Kidney (tissue), 14 donors: ENCODE results near the gene SEC14L2. TPM values are rescaled to one million over a fixed set of nuclear protein-coding genes. Genes with fewer than 3 reads are reported as not detected.
"Not testable (repeated sequence)": the region's sequence is repeated elsewhere in the genome, so short reads cannot be mapped to it uniquely, and the experiment has no call there.

Source experiments
- DNase-seq, 5 donors: peaks; one replicate each; pipeline ENCODE4 v3.0.0-alpha.2; 2013 to 2020
- FAIRE-seq: peaks from 2 replicates; lab custom pipeline; 2012; peaks lifted over from hg19 to GRCh38; lab: Jason Lieb, UNC
- H3K27ac ChIP-seq, 2 donors: one replicate each; pipeline ENCODE4 v1.7.0; 2013; ENCODE audit warnings: low read depth in 2 of 2, low read length in 2 of 2, inconsistent platforms in 1 of 2
- H3K27me3 ChIP-seq: one replicate; pipeline ENCODE4 v1.7.1; 2013; ENCODE audit warnings: low read length, inconsistent platforms; ENCODE audit not compliant: control insufficient read depth, insufficient read depth
- H3K36me3 ChIP-seq, 3 donors: one replicate each; pipeline versions ENCODE4 v1.7.0 to v1.7.1; 2013; ENCODE audit warnings: low read length in 3 of 3, control low read depth in 1 of 3, inconsistent platforms in 1 of 3; ENCODE audit not compliant: insufficient read depth in 3 of 3, control insufficient read depth in 2 of 3
- H3K4me1 ChIP-seq, 3 donors: one replicate each; pipeline versions ENCODE4 v1.7.0 to v1.7.1; 2013; ENCODE audit warnings: low read length in 3 of 3, inconsistent platforms in 1 of 3, low read depth in 1 of 3; ENCODE audit not compliant: control insufficient read depth in 2 of 3, insufficient read depth in 2 of 3
- H3K4me3 ChIP-seq, 3 donors: one replicate each; pipeline versions ENCODE4 v1.7.0 to v1.8.1; 2013; ENCODE audit warnings: low read length in 3 of 3, control low read depth in 1 of 3, inconsistent platforms in 1 of 3
- H3K9ac ChIP-seq, 3 donors: one replicate each; pipeline versions ENCODE4 v1.7.0 to v1.7.1; 2013; ENCODE audit warnings: low read length in 3 of 3, control low read depth in 1 of 3, inconsistent platforms in 1 of 3
- H3K9me3 ChIP-seq, 3 donors: one replicate each; pipeline versions ENCODE4 v1.7.0 to v1.7.1; 2013; ENCODE audit warnings: low read length in 3 of 3, control low read depth in 1 of 3, inconsistent platforms in 1 of 3; ENCODE audit not compliant: control insufficient read depth in 2 of 3, insufficient read depth in 1 of 3
- CTCF ChIP-seq: IDR thresholded peaks from 3 replicates; pipeline ENCODE4 v1.5.1; 2012; ENCODE audit warnings: mild to moderate bottlenecking, moderate library complexity, borderline replicate concordance; ENCODE audit not compliant: insufficient read depth; ENCODE audit errors: extremely low read depth
- intact Hi-C: fragments of 100-400 bp; cut with DNase I; formaldehyde crosslinking; loops from one replicate; pipeline ENCODE4 v1.11.1; 2022
- polyA plus RNA-seq: library from polyadenylated mRNA; stranded (reverse); fragments of 350-450 nt; fragmentation: Illumina TruSeq; extraction: RNeasy Lipid Tissue Mini Kit (QIAGEN cat#74804); gene quantifications from one replicate; pipeline ENCODE4 v1.2.3, GENCODE V29; 2014; ENCODE audit warnings: low read depth, low replicate concordance; ENCODE audit not compliant: insufficient read depth
- total RNA-seq: library from RNA; stranded (reverse); fragmentation: NEBNext Ultra II Directional; extraction: Animal tissue kit (Norgen Biotek cat#: 25700); gene quantifications from one replicate; pipeline ENCODE4 v1.2.1, GENCODE V29; 2021
- donor health status: control.
- donor health status: control.
- donor health status: control.
- donor health status: control.
- donor health status: control.
- donor health status: DM: yes; HTN: yes; CAD: no.
- donor health status: Normal renal cell carcinoma (clear cell type).

SEC14L2 gene
- total and polyA plus RNA-seq, 2 donors from 2014 or later = 13.5 to 17.3 TPM

GRCh38 chr22:30447656-30448055, 50.8 kb downstream of the SEC14L2 start:
- H3K4me3 ChIP-seq = no peak overlapping the region
- H3K36me3 ChIP-seq = no peaks in the 10 kb centered on the region
- intact Hi-C loops = no loop called here
- FAIRE-seq (no peak), DNase-seq (peak in 1 of 5 donors; percentile 8)
- no peaks in the 10 kb centered on the region for H3K4me1 ChIP-seq
- no peaks in the 10 kb centered on the region for H3K9me3 ChIP-seq
- no peaks in the 10 kb centered on the region for H3K27me3 ChIP-seq
- TF ChIP-seq CTCF = no peak
- H3K9ac ChIP-seq = no peak overlapping the region
- no peak overlapping the region for H3K27ac ChIP-seq

- intact Hi-C loops, H3K27me3 ChIP-seq, H3K9me3 ChIP-seq, H3K4me1 ChIP-seq, H3K27ac ChIP-seq, H3K9ac ChIP-seq, FAIRE-seq, H3K4me3 ChIP-seq, H3K36me3 ChIP-seq, DNase-seq: not testable (repeated sequence)
Observed at GRCh38 chr22:30451488-30451887, 54.7 kb downstream of the SEC14L2 start.

- no peak overlapping the region for H3K27ac ChIP-seq
- intact Hi-C loops = no loop called here
- H3K4me1 ChIP-seq = no peaks in the 10 kb centered on the region
- FAIRE-seq (no peak), DNase-seq (no peak)
- no peak overlapping the region for H3K4me3 ChIP-seq
- H3K9ac ChIP-seq = no peak overlapping the region
- H3K9me3 ChIP-seq = no peaks in the 10 kb centered on the region
- no peaks in the 10 kb centered on the region for H3K36me3 ChIP-seq
- TF ChIP-seq CTCF = no peak
- H3K27me3 ChIP-seq = no peaks in the 10 kb centered on the region
Observed at GRCh38 chr22:30452861-30453260, 56.0 kb downstream of the SEC14L2 start.

GRCh38 chr22:30453731-30454510, 57.1 kb downstream of the SEC14L2 start:
- H3K4me3 ChIP-seq = no peak overlapping the region
- FAIRE-seq (no peak), DNase-seq (peak in 3 of 5 donors; percentile 33 to 46 (median 41))
- H3K4me1 ChIP-seq = no peaks in the 10 kb centered on the region
- H3K27me3 ChIP-seq = no peaks in the 10 kb centered on the region
- TF ChIP-seq CTCF = no peak
- intact Hi-C loops = no loop called here
- H3K36me3 ChIP-seq = no peaks in the 10 kb centered on the region
- no peak overlapping the region for H3K9ac ChIP-seq
- H3K27ac ChIP-seq = no peak overlapping the region
- H3K9me3 ChIP-seq = no peaks in the 10 kb centered on the region
